Limb (tissue), 2 donors: ENCODE data around the gene WDR86.

Experiments used
- DNase-seq, 2 donors: peaks; one replicate each; pipeline ENCODE4 v3.0.0-alpha.2; 2016; ENCODE audit errors: extremely low spot score in 2 of 2

WDR86 gene

GRCh38 chr7:151392002-151392401, 17.8 kb downstream of the WDR86 start:
- DNase-seq = no peak

DNA sequence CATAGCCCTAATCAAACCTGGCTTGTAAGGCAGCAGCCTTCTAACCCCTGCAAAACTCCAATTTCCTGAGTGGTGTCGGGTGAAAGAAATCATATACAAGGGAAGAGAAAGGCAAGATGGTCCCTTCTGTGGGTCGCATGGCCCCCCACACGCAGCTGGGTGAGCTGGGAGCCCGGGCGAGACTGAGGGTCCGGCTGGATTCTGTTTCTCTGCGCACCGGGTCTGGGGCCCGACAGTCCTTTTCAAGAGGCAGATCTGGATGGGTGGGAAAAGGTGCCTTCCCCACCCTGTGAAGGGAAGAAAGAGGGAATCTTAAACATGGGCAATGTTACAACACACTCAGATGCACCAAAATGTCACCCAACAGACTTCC, 18.5 kb downstream of the WDR86 start:
- no peak for DNase-seq

DNA sequence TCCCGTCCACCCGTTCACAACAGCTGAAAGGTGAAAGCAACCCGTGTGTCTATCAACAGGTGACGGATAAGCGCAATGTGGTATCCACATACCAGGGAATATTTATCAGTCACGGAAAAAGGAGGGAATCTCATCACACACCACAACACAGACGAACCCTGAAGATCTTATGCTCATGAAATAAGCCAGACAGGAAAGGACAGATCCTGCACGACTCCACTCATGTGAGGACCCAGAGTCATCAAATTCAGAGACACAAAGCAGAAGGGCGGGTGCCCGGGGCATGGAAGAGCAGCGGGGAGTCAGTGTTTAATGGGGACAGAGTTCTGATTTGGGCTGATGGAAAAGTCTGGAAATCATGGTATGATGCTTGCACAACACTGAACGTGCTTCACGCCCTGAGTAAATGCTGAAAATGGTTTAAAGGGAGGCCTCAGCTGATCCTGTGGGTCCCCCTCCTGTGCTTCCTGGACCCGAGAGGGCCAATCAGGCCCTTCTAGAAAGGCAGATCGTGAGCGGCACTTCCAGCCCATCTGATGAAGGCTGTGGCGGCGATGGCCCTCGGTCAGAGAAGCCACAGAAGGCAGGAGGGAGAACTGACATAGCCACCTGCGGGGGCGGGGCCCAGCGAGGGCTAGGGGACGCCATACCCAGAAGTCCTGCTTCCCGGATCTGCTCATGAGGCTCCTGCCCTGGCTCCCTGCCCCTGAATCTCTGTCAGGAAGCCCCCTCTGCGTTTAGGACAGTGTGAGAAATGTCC, 19.1 kb downstream of the WDR86 start:
- DNase-seq = no peak

DNA sequence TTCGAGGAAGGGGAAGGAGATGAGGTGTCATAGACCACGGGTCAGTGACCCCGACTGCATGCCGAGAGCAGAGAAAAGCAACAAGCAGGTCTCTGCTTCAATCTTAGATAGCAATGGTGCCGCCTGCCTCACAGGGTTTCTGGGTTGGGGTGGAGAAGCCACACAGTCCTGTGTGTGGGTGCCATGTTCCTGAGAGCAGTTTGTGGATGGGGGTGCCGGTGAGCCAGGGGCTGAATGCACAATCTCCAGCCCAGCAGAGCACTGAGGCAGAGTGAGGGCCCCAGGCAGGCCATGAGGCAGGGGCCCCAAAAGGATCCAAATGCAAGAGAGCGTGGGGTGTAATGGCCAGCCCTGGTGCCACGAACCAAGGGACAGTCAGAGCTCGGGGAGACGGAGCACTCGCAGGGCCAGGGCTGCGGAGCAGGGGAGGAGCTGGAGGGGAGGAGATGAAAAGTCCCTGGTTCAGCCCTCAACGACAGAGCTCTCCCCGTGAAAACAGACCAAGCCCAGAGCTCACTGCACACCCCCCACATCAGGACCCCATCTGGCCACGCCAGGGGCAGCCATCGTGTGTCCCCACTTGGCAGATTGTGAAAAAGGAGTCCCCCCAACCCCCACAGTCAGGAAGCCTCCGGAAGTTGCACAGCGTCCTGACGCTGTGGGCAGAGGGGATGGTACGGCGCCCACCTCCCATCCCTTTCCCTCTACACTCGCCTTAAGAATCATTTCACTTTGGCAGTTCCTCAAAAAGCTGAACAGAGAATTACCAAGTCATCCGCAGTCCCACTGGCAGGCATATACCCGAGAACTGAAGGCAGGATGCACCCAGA, 19.9 kb downstream of the WDR86 start:
- DNase-seq = no peak

GRCh38 chr7:151389096-151389767, 20.6 kb downstream of the WDR86 start:
- DNase-seq = no peak

- no peak for DNase-seq
Observed at GRCh38 chr7:151388430-151388829, 21.4 kb downstream of the WDR86 start.

GRCh38 chr7:151388007-151388297, 21.9 kb downstream of the WDR86 start:
- no peak for DNase-seq

DNA sequence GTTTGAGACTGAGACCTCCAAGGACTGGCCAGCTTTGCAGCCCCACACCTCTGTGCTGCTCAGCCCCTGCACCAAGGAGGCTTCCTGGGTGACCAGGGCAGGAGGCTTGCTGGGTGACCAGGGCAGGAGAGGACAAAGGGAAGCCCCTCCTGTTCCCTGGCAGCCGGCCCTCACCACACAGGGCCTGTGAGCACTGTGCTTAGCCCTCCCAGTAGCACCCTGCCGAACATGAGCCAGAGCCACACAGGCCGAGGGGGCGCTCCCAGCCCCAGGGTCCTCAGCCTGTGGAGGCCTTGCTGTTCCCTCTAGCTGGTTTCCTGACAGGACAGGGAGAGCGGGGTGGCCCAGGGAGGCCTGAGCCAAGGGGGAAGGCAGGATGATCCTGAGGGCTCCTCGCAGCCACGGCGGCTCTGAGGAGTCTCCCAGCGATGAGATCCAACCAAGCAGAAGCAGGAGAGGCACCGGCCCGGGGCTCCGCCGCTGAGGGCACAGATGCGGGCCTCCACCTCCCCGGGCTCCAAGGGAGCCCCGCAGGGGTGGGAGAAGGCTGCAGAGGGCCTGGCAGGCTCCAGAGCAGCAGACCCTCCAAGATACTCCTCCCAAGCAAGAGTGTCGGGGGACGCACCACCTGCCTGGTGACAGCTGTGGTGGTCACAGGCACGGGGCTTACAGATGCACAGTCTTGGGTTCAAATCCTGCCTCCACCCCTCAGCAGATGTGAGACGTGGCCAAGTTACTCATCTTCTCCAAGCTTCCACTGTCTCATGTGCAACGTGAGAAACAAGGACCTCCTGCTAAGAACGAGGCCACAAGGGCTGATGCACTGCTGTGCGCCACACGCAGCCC, 22.5 kb downstream of the WDR86 start:
- DNase-seq = no peak

GRCh38 chr7:151386301-151387160, 23.3 kb downstream of the WDR86 start:
- DNase-seq = no peak

DNA sequence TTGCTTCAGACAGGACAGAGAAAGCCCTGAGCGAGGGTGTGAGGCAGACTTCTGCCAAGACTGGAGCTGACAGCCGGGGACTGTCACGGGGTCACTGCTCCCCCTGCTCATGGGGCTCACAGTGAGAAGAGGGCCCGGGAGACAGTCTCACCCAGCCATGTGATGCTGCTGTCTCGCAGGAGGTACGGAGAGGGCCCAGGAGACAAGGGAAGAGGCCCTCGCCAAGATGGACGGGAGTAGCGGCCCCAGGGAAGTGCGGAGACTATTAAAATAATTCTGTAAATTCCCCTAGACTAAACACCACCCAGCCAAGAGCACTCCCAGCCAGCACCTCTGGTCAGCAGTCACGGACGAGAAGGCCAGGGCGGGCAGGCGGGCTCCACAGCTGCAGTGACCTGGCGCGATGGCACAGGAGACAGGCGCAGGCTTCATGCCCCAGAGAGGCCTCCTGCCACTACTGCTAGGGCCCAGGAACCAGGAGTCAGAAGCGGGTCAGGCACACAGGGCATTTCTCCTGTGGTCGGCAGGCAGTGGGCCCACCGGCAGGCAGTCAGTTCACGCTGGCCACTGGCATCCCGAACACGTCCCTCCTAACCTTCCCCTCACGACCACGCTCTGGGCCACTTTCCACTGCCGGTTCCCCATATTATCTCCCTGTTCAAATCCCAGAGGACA, 24.1 kb downstream of the WDR86 start:
- DNase-seq = no peak

- DNase-seq = no peak
Observed at GRCh38 chr7:151384776-151385625, 24.8 kb downstream of the WDR86 start.

DNA sequence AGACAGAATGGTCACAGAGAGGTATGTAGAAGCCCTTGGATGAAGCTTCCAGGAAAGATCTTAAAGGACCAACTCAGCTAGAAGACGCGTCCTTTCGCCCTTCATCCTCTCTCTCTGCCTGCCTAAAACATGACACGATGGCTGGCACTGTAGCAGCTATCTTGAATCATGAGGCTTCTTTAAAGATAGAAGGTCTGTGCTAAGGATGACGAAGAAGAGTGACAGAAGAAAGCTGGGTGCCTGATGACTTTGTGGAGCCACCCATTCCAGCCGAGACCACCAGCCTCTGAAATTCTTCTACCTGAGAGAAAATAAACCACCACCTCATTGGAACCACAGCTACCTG, 25.5 kb downstream of the WDR86 start:
- DNase-seq = no peak

DNA sequence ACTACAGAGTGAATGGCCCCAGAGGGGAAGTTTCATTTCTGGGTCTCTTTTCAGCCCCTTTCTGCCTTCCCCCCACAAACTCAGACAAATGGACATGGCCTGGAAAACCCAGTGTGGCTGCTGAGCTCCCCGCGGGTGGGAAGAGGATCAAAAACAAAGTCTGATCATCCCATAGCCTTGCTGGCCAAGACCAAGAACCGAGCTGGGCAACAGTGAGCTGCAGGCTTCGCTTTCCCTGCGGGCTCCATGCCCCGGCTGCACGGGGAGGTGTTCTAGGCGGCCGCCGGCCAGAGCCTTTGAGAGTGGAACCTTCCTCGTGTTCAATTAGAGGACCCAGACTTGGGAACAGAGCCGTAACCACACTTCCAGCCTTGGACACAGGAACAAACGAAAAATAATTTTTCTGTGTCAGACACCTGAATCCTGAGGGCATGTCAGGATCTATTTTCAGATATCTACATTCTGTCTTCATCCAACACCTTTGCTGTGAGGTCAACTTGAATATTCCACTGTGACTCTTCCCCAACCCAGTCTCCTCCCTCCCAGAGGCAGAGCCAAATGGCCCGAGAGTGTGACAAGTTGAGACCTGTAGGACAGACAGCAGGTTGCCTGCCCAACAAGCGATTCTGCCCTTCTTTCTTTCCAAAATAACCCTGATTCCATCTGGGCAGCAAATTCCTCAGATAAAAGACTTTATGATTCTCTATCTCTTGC, 26.0 kb downstream of the WDR86 start:
- no peak for DNase-seq

- no peak for DNase-seq
Observed at GRCh38 chr7:151382079-151382885, 27.6 kb downstream of the WDR86 start.

DNA sequence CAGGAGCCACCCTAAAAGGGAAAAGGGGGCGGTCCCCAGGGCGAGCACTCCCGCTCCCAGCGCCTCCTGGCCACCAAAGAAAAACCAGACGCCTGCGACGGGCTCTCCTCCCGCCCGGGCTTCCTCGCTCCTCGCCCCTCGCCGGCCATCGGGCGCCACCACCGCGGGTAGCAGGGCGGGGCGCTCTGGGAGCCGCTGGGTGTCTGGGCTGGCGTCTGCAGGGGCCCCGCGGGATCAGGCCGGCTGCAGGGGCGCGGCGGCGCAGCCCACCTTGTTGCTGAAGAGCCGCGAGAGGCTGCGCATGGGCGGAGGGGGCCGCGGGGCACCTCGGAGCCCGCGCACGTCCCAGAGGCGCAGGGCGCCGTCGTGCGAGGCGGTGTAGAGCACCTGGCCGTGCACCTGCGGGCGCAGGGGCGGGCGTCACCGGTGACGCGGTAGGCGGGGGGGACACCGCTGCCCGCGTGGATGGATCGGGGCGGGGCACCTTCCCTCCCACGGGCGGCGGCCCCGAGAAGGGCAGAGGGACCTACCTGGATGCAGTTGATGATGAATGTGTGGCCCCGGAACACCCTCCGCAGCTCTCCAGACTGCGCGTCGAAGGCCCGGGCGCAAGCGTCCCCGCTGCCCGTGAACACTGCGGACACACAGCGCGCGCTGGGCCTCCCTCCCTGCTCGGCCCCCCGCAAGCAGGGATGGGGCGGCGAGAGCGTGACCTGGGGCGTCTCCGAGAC, 28.3 kb downstream of the WDR86 start:
- no peak for DNase-seq

- no peak for DNase-seq
Observed at GRCh38 chr7:151381098-151381347, 28.8 kb downstream of the WDR86 start.
